ENCODE data around the gene C14orf180.

GRCh38 chr14:104598910-104599273, 19.3 kb downstream of the C14orf180 start:
- no peak for TF ChIP-seq POLR2A (IDR thresholded peaks at IDR 0.05; ENCODE audit: low read depth, low read length)
- TF ChIP-seq POLR2AphosphoS5 (IDR thresholded peaks at IDR 0.05; ENCODE audit: low read depth, low read length): no peak
- TF ChIP-seq POU2F2 (IDR thresholded peaks at IDR 0.05; ENCODE audit: low read depth, low read length): no peak
- TF ChIP-seq TAF1 (IDR thresholded peaks at IDR 0.05; ENCODE audit: low read depth, low read length): no peak
- TF ChIP-seq SPI1 (IDR thresholded peaks at IDR 0.05; ENCODE audit: low read depth, low read length): no peak
